Measurements from ENCODE around the gene IRF4.

The IRF4 gene

DNA sequence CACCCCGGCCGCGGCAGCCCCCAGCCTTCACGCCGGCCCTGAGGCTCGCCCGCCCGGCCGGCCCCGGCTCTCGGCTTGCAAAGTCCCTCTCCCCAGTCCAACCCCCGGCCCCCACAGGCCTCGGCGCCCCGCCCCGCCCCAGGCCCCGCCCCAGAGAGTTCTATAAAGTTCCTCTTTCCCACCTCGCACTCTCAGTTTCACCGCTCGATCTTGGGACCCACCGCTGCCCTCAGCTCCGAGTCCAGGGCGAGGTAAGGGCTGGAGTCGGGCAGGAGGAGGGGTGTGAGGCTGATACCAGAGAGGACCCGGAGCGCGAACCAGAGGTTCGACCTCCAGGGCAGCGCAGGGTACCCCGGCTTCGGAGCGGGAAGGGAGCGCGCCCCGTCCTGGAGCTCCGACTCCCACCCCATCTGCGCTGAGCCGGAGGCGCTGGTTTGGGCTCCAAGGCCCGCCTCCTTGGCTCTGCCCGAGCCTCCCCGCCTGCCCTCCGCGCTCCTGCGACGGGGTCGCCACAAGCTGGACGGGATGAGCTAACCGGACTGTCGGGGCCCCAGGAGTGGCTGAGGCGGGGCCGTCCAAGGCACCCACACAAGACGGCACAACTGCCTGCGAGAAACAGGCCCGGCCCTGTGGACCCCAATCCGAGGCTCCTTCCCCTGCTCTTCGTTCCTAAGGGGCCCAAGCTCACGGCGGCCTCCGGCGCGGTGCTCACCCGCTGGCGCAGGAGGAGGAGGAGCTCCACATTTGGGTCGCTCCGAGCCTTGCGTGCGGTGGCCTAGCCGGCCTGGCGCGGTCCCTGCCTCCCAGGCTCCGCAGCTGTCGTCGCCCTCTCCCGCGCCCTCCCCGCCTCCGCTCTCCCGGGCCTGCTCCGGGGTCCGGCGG lies at the start of gene IRF4:
IRF4 (plus strand) TSS at position 194 of the 882 bp plus-strand sequence. CDS start 1,401 bp downstream, outside the sequence.
- no peak for FAIRE-seq

GRCh38 chr6:341914-342831 lies 49.4 kb upstream of the IRF4 start:
- no peak for FAIRE-seq

DNA sequence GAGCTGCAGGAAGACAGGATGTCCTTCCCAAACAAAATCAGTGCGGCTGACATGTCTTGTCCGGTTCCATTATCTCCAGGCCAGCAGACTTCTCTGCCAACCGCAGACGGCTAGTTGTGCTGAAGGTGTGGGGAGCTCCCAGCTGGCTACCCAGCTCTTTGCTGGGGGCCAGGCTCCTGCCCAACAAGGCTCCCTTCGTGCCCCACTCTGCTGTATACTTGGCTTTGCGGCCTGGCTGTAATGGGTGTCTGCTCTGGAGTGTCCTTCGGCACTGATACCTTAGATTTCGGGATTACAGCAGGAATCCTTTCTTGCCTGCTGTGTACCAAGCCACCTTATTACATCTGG lies 48.7 kb upstream of the IRF4 start:
- FAIRE-seq = no peak

DNA sequence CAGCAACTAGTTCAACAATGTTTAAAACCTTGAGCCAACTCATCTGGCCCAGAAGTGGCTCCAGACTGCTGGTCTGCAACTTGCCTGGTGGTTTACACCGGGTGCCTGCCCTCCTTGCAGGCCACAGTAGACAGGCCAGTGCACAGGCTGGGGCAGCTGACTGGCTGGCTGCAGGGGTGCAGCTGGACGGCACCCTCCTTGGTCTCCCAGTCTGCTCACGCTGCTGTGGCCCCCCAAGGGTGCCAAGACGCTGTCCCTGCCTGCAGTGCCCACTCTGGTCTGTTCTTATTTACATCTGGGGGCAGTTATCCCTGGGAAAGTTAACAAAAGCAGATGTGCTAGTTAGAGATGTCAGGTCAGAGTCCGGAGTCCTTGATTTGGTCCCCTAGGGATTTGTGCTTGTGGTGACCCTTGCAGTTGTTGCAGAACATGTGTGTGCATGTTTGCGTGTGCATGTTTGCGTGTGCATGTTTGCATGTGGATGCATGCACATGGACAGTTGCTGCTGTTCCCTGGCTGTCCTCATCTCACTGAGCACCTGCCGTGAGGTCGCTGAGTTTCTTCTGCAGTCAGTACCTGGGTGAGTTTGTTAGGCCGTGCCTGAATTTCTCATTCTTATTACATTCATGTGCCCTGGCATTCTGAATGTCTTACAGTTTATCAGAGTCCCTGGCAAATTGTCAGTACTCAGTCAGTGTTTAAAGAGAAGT lies 48.2 kb upstream of the IRF4 start:
- no peak for FAIRE-seq

DNA sequence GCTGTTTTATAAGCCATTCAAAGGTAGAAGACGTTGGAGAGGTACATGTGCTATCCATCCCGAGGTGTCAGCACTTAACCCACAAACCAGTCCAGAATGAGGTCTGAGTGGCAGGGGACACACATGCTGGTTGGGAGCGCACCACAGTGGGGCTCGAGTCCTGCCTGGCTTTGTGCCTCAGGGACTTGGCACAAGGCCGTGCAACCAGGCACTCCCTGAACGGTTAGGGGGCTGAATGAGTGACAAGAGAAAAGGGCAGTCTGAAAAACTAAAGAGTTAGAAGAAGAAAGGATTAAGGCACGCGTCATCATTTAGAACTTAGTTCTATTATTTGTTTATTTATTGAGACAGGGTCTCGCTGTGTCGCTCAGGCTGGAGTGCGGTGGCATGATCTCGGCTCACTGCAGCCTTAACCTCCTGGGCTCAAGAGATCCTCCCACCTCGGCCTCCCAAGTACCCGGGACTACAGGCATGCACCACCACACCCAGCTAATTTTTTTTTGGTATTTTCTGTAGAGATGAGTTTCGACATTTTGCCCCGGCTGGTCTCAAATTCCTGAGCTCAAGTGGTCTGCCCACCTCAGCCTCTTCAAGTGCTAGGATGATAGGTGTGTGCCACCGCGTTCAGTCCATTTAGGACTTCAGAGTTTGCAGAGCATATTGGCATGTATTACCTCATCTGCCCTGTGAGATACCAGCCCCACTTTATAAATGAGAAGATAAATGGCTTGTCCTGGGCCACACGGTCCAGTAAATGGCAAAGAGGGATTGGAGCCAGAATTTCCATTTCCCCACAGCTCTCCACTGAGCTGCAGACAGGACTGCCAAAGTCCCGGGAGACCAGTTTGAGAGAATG lies 47.4 kb upstream of the IRF4 start:
- FAIRE-seq = no peak

GRCh38 chr6:344816-345340 lies 46.7 kb upstream of the IRF4 start:
- FAIRE-seq = no peak

DNA sequence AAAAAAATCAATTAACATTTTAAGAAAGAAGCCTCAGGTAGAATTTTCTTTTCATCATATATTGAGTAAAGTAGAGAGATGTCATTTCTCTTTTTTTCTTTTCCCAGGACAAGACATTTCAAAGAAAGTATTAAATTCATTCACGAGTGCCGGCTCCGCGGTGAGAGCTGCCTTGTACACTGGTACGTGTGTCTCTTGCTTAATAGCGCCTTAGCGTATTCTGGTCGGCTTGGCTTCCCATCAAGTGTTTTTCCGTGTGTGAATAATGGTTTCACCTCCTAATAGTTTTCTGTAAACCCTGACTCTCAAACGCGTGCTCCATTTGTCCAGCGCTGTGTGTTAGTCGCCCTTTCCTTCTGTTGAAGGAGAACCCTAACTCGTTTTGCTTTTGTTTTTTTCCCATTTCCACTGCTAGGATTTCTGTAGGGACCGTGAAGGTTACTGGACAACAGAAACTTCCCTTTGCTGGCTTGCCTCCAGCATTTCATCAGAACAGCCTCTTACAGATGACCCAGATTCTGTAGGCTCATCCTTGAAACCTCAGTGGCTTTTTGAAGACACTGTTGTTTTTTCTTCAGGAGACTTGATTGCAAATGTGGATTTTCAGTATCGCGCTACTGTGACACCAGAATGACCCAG lies 45.7 kb upstream of the IRF4 start:
- no peak for FAIRE-seq

- no peak for FAIRE-seq
Measured at GRCh38 chr6:346386-347030, 45.0 kb upstream of the IRF4 start.

- no peak for FAIRE-seq
Measured at GRCh38 chr6:347232-347631, 44.3 kb upstream of the IRF4 start.

DNA sequence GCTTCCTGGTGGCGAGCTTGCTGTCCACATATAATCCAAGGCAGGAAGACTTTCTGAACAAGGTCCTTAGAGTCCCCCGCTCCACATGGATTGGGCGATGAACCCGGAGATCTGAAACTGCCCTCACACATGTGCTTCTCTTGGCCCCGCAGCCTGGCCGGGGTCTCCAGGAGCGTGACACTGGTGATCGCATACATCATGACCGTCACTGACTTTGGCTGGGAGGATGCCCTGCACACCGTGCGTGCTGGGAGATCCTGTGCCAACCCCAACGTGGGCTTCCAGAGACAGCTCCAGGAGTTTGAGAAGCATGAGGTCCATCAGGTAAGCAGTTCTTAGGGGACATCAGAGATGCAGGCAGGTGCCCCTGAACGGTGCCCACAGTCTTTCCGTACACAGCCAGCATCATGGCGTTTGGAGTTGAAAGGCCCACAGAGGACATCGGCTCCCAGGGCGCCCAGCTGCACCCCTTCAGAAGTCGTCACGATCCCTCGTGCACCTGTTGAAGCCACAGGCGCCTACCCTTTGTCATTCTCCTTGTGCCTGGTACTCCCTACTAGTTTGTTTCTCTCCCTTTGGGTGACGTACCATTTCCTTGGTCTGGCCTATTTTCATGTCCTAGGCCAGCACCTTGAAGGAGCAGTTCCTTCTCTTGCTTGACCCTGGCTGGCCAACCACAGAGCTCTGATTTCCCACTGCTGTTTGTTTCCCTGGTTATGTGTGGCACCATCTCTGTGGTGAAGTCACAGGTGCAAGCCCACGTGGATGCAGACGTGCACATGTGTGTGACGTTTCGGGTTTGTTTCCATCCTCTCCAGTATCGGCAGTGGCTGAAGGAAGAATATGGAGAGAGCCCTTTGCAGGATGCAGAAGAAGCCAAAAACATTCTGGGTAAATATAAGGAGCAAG lies 43.3 kb upstream of the IRF4 start:
- no peak for FAIRE-seq

GRCh38 chr6:348860-349396 lies 42.6 kb upstream of the IRF4 start:
- FAIRE-seq = no peak

DNA sequence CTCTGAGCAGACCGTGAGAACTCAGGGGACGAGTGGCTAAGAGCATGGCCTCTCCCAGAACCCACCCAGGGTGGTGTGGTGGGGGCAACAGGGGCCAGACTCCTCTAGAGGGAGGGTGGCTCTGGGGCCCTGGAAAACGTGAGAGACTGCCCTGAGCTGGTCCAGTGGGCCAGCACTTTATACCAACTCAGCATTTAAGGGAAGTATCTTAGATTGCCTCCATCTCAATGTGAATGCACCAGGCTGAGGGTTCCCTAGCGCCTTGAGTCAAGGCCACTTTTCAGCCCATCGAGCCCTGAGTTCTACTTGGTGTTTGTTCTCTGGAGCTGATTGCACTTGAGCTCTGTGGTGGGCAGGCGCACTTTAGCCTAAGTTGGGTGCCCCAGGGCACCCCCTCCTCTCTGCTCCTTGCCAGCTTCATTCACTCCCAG lies 42.0 kb upstream of the IRF4 start:
- FAIRE-seq = no peak

DNA sequence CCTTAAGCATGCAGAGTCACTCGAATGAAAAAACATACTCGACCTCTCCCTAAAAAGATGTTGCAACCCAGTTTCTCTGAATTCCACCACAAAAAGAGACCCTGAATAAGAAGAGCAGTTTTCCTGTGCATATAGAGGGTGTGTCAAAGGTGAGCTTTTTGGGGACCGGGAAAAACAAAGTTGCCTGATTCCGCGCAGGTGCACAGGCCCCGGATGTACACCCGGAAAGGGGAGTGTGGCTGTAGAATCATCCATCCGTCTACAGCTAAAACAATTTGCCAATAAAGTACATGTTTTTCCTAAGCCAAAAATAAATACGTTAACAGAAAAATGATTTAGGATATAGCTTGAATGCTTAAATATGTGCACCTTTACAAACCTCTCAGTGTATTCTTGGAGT lies 41.2 kb upstream of the IRF4 start:
- FAIRE-seq = no peak

GRCh38 chr6:351011-351866 lies 40.3 kb upstream of the IRF4 start:
- FAIRE-seq = no peak

- no peak for FAIRE-seq
Measured at GRCh38 chr6:351867-352289, 39.7 kb upstream of the IRF4 start.

GRCh38 chr6:352474-352873 lies 39.1 kb upstream of the IRF4 start:
- no peak for FAIRE-seq

DNA sequence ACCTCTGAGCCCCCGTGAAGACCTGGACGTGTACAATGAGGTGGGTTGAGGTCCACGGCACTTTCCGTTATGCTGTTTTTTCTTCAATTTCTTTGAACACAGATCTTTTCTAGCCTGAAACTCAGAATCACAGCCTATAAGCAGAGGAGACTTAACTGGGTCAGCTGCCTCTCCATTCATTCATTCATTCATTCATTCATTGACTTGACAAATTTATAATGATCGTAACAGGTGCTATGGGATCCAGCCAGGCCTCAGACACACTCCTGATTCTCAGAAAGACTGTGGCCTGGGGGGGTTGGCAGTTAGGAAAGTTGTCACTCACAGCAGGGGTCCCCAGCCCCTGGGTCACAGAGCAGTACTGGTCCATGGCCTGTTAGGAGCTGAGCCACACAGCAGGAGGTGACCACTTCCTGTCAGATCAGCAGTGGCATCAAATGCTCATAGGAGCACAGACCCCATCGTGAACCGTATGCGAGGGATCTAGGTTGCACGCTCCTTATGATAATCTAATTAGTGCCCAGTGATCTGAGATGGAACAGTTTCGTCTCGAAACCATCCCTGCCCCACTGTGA lies 38.6 kb upstream of the IRF4 start:
- no peak for FAIRE-seq
